HepG2 (cell line): ENCODE results near the gene PLEKHA6. TPM values are rescaled to one million over a fixed set of nuclear protein-coding genes. Genes with fewer than 3 reads are reported as not detected.

Source experiments
- ATF7 ChIP-seq, 2 experiments: fragments of 450-650 bp in 1 of 2; sonication (generic) in 1 of 2; formaldehyde crosslinking in 1 of 2; IDR thresholded peaks; 2 replicates each; pipeline versions ENCODE4 v1.4.0 to v1.6.1; 2016 to 2020; ENCODE audit warnings: antibody characterized with exemption in 1 of 2, mild to moderate bottlenecking in 1 of 2, missing genetic modification reagents in 1 of 2
- CBX1 ChIP-seq: IDR thresholded peaks from one replicate; pipeline ENCODE4 v1.6.1; 2016; ENCODE audit warnings: antibody characterized with exemption, low read depth
- DNMT3B ChIP-seq: conservative IDR thresholded peaks from 2 replicates; pipeline ENCODE4 v1.6.1; 2016; ENCODE audit warnings: missing biosample characterization, control low read depth
- ELF3 ChIP-seq: IDR thresholded peaks from 2 replicates; pipeline ENCODE4 v1.6.1; 2016; ENCODE audit warnings: missing genetic modification reagents, missing compliant biosample characterization
- FOXA3 ChIP-seq: IDR thresholded peaks from 2 replicates; pipeline ENCODE4 v1.6.1; 2016; ENCODE audit warnings: missing genetic modification reagents, missing compliant biosample characterization
- FOXM1 ChIP-seq: sonication (generic); formaldehyde crosslinking; IDR thresholded peaks from 2 replicates; pipeline ENCODE4 v1.5.0; 2020; ENCODE audit warnings: missing genetic modification reagents
- GABPB1 ChIP-seq: IDR thresholded peaks from 2 replicates; pipeline ENCODE4 v1.6.1; 2016; ENCODE audit warnings: mild to moderate bottlenecking, missing genetic modification reagents, moderate library complexity, missing compliant biosample characterization
- IKZF4 ChIP-seq: sonication (generic); formaldehyde crosslinking; IDR thresholded peaks from 2 replicates; pipeline ENCODE4 v1.5.1; 2020; ENCODE audit warnings: borderline replicate concordance, mild to moderate bottlenecking, low read depth, missing genetic modification reagents; ENCODE audit errors: not compliant biosample characterization
- MAFG ChIP-seq: sonication (generic); formaldehyde crosslinking; IDR thresholded peaks from 2 replicates; pipeline ENCODE4 v1.5.1; 2020; ENCODE audit warnings: mild to moderate bottlenecking, missing genetic modification reagents
- MATR3 ChIP-seq: sonication (generic); formaldehyde crosslinking; IDR thresholded peaks from 2 replicates; pipeline ENCODE4 v1.4.0; 2020; ENCODE audit warnings: missing genetic modification reagents
- MIER3 ChIP-seq: IDR thresholded peaks from 2 replicates; pipeline ENCODE4 v1.6.1; 2016; ENCODE audit warnings: missing compliant biosample characterization, borderline replicate concordance
- MTA3 ChIP-seq: sonication (generic); formaldehyde crosslinking; IDR thresholded peaks from 2 replicates; pipeline ENCODE4 v1.4.0; 2020; ENCODE audit warnings: missing genetic modification reagents
- NFAT5 ChIP-seq: sonication (generic); formaldehyde crosslinking; IDR thresholded peaks from 2 replicates; pipeline ENCODE4 v1.4.0; 2020; ENCODE audit warnings: missing genetic modification reagents
- NFKBIZ ChIP-seq: IDR thresholded peaks from 2 replicates; pipeline ENCODE4 v1.6.1; 2018; ENCODE audit warnings: missing genetic modification reagents, missing compliant biosample characterization
- PBX2 ChIP-seq: IDR thresholded peaks from 2 replicates; pipeline ENCODE4 v1.6.1; 2016; ENCODE audit warnings: control low read depth
- RARA ChIP-seq: IDR thresholded peaks from 2 replicates; pipeline ENCODE4 v1.6.1; 2016; ENCODE audit warnings: missing genetic modification reagents, missing compliant biosample characterization
- SAFB2 ChIP-seq: sonication (generic); formaldehyde crosslinking; IDR thresholded peaks from 2 replicates; pipeline ENCODE4 v1.5.1; 2020; ENCODE audit warnings: missing genetic modification reagents, low read depth, mild to moderate bottlenecking, borderline replicate concordance
- SALL2 ChIP-seq: sonication (generic); formaldehyde crosslinking; IDR thresholded peaks from 2 replicates; pipeline ENCODE4 v1.8.1; 2023; ENCODE audit warnings: mild to moderate bottlenecking, missing genetic modification reagents, inconsistent platforms
- TEAD2 ChIP-seq: sonication (generic); formaldehyde crosslinking; IDR thresholded peaks from 2 replicates; pipeline ENCODE4 v1.9.0; 2021; ENCODE audit warnings: missing genetic modification reagents
- TOPORS ChIP-seq: sonication (generic); formaldehyde crosslinking; IDR thresholded peaks from 2 replicates; pipeline ENCODE4 v1.8.0; 2023; ENCODE audit warnings: mild to moderate bottlenecking, missing genetic modification reagents
- ZFYVE20 ChIP-seq: sonication (generic); formaldehyde crosslinking; IDR thresholded peaks from 2 replicates; pipeline ENCODE4 v1.8.0; 2023; ENCODE audit warnings: low read depth, mild to moderate bottlenecking, moderate library complexity, missing genetic modification reagents, borderline replicate concordance
- ZMYM3 ChIP-seq: sonication (generic); formaldehyde crosslinking; IDR thresholded peaks from 2 replicates; pipeline ENCODE4 v1.5.1; 2020; ENCODE audit warnings: mild to moderate bottlenecking, missing genetic modification reagents
- ZNF143 ChIP-seq: sonication (generic); formaldehyde crosslinking; IDR thresholded peaks from 2 replicates; pipeline ENCODE4 v1.4.0; 2020; ENCODE audit warnings: missing genetic modification reagents
- ZNF274 ChIP-seq: sonication (generic); formaldehyde crosslinking; IDR thresholded peaks from 2 replicates; pipeline ENCODE4 v1.5.1; 2020; ENCODE audit warnings: mild to moderate bottlenecking, missing genetic modification reagents
- ZNF431 ChIP-seq: sonication (generic); formaldehyde crosslinking; IDR thresholded peaks from 2 replicates; pipeline ENCODE4 v1.9.0; 2022; ENCODE audit warnings: missing genetic modification reagents, low read depth, mild to moderate bottlenecking, borderline replicate concordance
- ZSCAN31 ChIP-seq: sonication (generic); formaldehyde crosslinking; IDR thresholded peaks from 2 replicates; pipeline ENCODE4 v1.5.0; 2020; ENCODE audit warnings: low read depth, mild to moderate bottlenecking, missing genetic modification reagents
- polyA plus RNA-seq, 8 experiments: library from polyadenylated mRNA; depleted of rRNA in 3 of 8; stranded (reverse) in 7 of 8; unstranded in 1 of 8; fragments of >200 nt; fragmentation: Illumina TruSeq in 4 of 8; extraction: Trizol in 4 of 8; gene quantifications; 2 replicates each; pipeline versions ENCODE4 v1.2.1 to v1.2.3, GENCODE V29; 2011 to 2016; ENCODE audit warnings: low read depth in 4 of 8, missing spikeins in 1 of 8, mixed read lengths in 1 of 8; ENCODE audit not compliant: insufficient read depth in 1 of 8
- total RNA-seq, 5 experiments: library from RNA; depleted of rRNA; stranded (reverse); fragments of >200 nt; fragmentation: Illumina TruSeq; extraction: Trizol; gene quantifications; 2 replicates each; pipeline ENCODE4 v1.2.3, GENCODE V29; 2016; ENCODE audit warnings: low read depth in 1 of 5

PLEKHA6 gene
- total and polyA plus RNA-seq, 2 of the 13 experiments (the other 11 are each of a cell fraction or from before 2014, with no cell fraction given): 5.3 to 11.4 TPM

GRCh38 chr1:204376919-204377799, 17.4 kb upstream of the PLEKHA6 start (continued):
- TF ChIP-seq IKZF4 (CRISPR knock-in tag) (peak; percentile 52), MIER3 (peak; percentile 61; the same call in 1 of the 2 replicates), FOXA3 (CRISPR knock-in tag) (peak; percentile 35; the same call in 1 of the 2 replicates), SAFB2 (CRISPR knock-in tag) (no peak), ZNF143 (CRISPR knock-in tag) (no peak), MTA3 (no peak), TEAD2 (CRISPR knock-in tag) (no peak), ELF3 (CRISPR knock-in tag) (no peak), ZNF431 (CRISPR knock-in tag) (no peak), RARA (CRISPR knock-in tag) (0 out of 2 replicates have a peak, but pooled peaks have one; percentile 20), ZNF274 (CRISPR knock-in tag) (no peak), GABPB1 (CRISPR knock-in tag) (no peak), NFKBIZ (CRISPR knock-in tag) (no peak), NFAT5 (no peak), ZSCAN31 (CRISPR knock-in tag) (0 out of 2 replicates have a peak, but pooled peaks have one; percentile 33), DNMT3B (CRISPR knock-in tag) (no peak; the same call in 1 of the 2 replicates), FOXM1 (CRISPR knock-in tag) (no peak), TOPORS (CRISPR knock-in tag) (no peak; the same call in 1 of the 2 replicates), SALL2 (CRISPR knock-in tag) (no peak), ZFYVE20 (CRISPR knock-in tag) (no peak), PBX2 (CRISPR knock-in tag) (no peak), ZMYM3 (CRISPR knock-in tag) (no peak), ATF7 (IDR thresholded peaks at IDR 0.05) (no peak), ATF7 (CRISPR knock-in tag; IDR thresholded peaks at IDR 0.05) (no peak), CBX1 (no peak), MAFG (CRISPR knock-in tag) (no peak), MATR3 (CRISPR knock-in tag) (no peak)
